H9 (cell line): ENCODE measurements around the gene PDCD11. TPM values are rescaled to one million over a fixed set of nuclear protein-coding genes. Genes with fewer than 3 reads are reported as not detected.

ENCODE experiments used
- DNase-seq: peaks from one replicate; pipeline ENCODE4 v3.0.0-alpha.2; 2017
- H2AFZ ChIP-seq: one replicate; pipeline ENCODE4 v1.6.1; 2013; ENCODE audit warnings: mild to moderate bottlenecking, low read length, control low read depth, moderate library complexity
- H2AK5ac ChIP-seq: 2 replicates; pipeline ENCODE4 v1.6.1; 2013; ENCODE audit warnings: low read length, control low read depth, mixed read lengths; ENCODE audit not compliant: insufficient read length
- H2BK120ac ChIP-seq: one replicate; pipeline ENCODE4 v1.6.1; 2013; ENCODE audit warnings: low read depth, mild to moderate bottlenecking, low read length, control low read depth, inconsistent platforms; ENCODE audit not compliant: poor library complexity, severe bottlenecking
- H2BK12ac ChIP-seq: 2 replicates; pipeline ENCODE4 v1.6.1; 2013; ENCODE audit warnings: low read length, control low read depth, mixed read lengths, low read depth; ENCODE audit not compliant: insufficient read length
- H2BK15ac ChIP-seq: 2 replicates; pipeline ENCODE4 v1.6.1; 2013; ENCODE audit warnings: low read depth, low read length, control low read depth
- H2BK20ac ChIP-seq: one replicate; pipeline ENCODE4 v1.6.1; 2013; ENCODE audit warnings: low read depth, mild to moderate bottlenecking, low read length, control low read depth, inconsistent platforms; ENCODE audit not compliant: poor library complexity, severe bottlenecking
- H2BK5ac ChIP-seq: 2 replicates; pipeline ENCODE4 v1.6.1; 2013; ENCODE audit warnings: low read length, control low read depth, mixed read lengths; ENCODE audit not compliant: insufficient read length
- H3K14ac ChIP-seq: 2 replicates; pipeline ENCODE4 v1.6.1; 2013; ENCODE audit warnings: low read length, control low read depth; ENCODE audit not compliant: insufficient read depth
- H3K18ac ChIP-seq: 2 replicates; pipeline ENCODE4 v1.6.1; 2013; ENCODE audit warnings: low read depth, mild to moderate bottlenecking, mixed read lengths, low read length, control low read depth; ENCODE audit not compliant: insufficient read length
- H3K23ac ChIP-seq: 2 replicates; pipeline ENCODE4 v1.6.1; 2013; ENCODE audit warnings: low read length, control low read depth, mixed read lengths, low read depth; ENCODE audit not compliant: insufficient read length
- H3K23me2 ChIP-seq: 2 replicates; pipeline ENCODE4 v1.6.1; 2013; ENCODE audit warnings: low read depth, mild to moderate bottlenecking, mixed read lengths, low read length, control low read depth; ENCODE audit not compliant: insufficient read length, poor library complexity, severe bottlenecking
- H3K27ac ChIP-seq: 2 replicates; pipeline ENCODE4 v1.5.1; 2013; ENCODE audit warnings: low read length, control low read depth, mixed read lengths, low read depth; ENCODE audit not compliant: insufficient read length
- H3K27me3 ChIP-seq: 2 replicates; pipeline ENCODE4 v1.6.1; 2013; ENCODE audit warnings: low read length, control low read depth, inconsistent platforms; ENCODE audit not compliant: insufficient read depth
- H3K4ac ChIP-seq: 2 replicates; pipeline ENCODE4 v1.6.1; 2013; ENCODE audit warnings: low read depth, mild to moderate bottlenecking, control low read depth, inconsistent platforms, low read length, moderate library complexity
- H3K4me1 ChIP-seq: 2 replicates; pipeline ENCODE4 v1.6.1; 2013; ENCODE audit warnings: low read length, control low read depth, inconsistent platforms; ENCODE audit not compliant: insufficient read depth
- H3K4me2 ChIP-seq: 2 replicates; pipeline ENCODE4 v1.6.1; 2013; ENCODE audit warnings: low read length, control low read depth, mixed read lengths; ENCODE audit not compliant: insufficient read length, insufficient read depth
- H3K56ac ChIP-seq: 2 replicates; pipeline ENCODE4 v1.6.1; 2013; ENCODE audit warnings: low read depth, mild to moderate bottlenecking, mixed read lengths, low read length, control low read depth; ENCODE audit not compliant: insufficient read length
- H3K79me1 ChIP-seq: 2 replicates; pipeline ENCODE4 v1.6.1; 2013; ENCODE audit warnings: low read depth, mild to moderate bottlenecking, moderate library complexity, low read length, control low read depth, inconsistent platforms; ENCODE audit not compliant: insufficient read depth, poor library complexity, severe bottlenecking
- H3K79me2 ChIP-seq: 2 replicates; pipeline ENCODE4 v1.6.1; 2013; ENCODE audit warnings: low read length, control low read depth, inconsistent platforms; ENCODE audit not compliant: insufficient read depth
- H3K9ac ChIP-seq: 2 replicates; pipeline ENCODE4 v1.6.1; 2013; ENCODE audit warnings: low read length, control low read depth, mixed read lengths; ENCODE audit not compliant: insufficient read length; ENCODE audit errors: extremely low read depth
- H3K9me3 ChIP-seq: one replicate; pipeline ENCODE4 v1.6.1; 2013; ENCODE audit warnings: low read depth, low read length, inconsistent platforms; ENCODE audit not compliant: control insufficient read depth
- H3T11ph ChIP-seq: one replicate; pipeline ENCODE4 v1.6.1; 2013; ENCODE audit warnings: mild to moderate bottlenecking, low read length, control low read depth, inconsistent platforms
- H4K20me1 ChIP-seq: one replicate; pipeline ENCODE4 v1.6.1; 2013; ENCODE audit not compliant: control insufficient read depth, insufficient read length, insufficient read depth
- H4K5ac ChIP-seq: 2 replicates; pipeline ENCODE4 v1.6.1; 2013; ENCODE audit warnings: low read depth, mild to moderate bottlenecking, mixed read lengths, low read length, control low read depth; ENCODE audit not compliant: insufficient read length
- H4K8ac ChIP-seq: replicated peaks from 2 replicates; pipeline ENCODE4 v1.6.1; 2013; ENCODE audit warnings: low read length, control low read depth, mixed read lengths, low read depth; ENCODE audit not compliant: insufficient read length
- H4K91ac ChIP-seq: 2 replicates; pipeline ENCODE4 v1.6.1; 2013; ENCODE audit warnings: low read depth, mild to moderate bottlenecking, moderate library complexity, mixed read lengths, low read length, control low read depth; ENCODE audit not compliant: insufficient read length
- H3K27ac Mint-ChIP-seq, 3 experiments: 2 replicates in 2 of 3; 3 replicates in 1 of 3; pipeline ENCODE4 v1.8.0; 2020 to 2021; ENCODE audit warnings: mixed read lengths in 3 of 3, mild to moderate bottlenecking in 1 of 3, moderate library complexity in 1 of 3
- H3K27me3 Mint-ChIP-seq: 2 replicates; pipeline ENCODE4 v1.8.0; 2021; ENCODE audit warnings: low read depth, mild to moderate bottlenecking, moderate library complexity, mixed read lengths
- H3K36me3 Mint-ChIP-seq, 3 experiments: 2 replicates in 2 of 3; 3 replicates in 1 of 3; pipeline ENCODE4 v1.8.0; 2020 to 2021; ENCODE audit warnings: low read depth in 3 of 3, mixed read lengths in 3 of 3; ENCODE audit not compliant: insufficient read depth in 1 of 3
- H3K4me1 Mint-ChIP-seq, 2 experiments: 2 replicates each; pipeline ENCODE4 v1.8.0; 2020; ENCODE audit warnings: mixed read lengths in 2 of 2
- H3K4me3 Mint-ChIP-seq, 2 experiments: 2 replicates in 1 of 2; 3 replicates in 1 of 2; pipeline ENCODE4 v1.8.0; 2020 to 2021; ENCODE audit warnings: mild to moderate bottlenecking in 2 of 2, mixed read lengths in 2 of 2, moderate library complexity in 1 of 2
- H3K9me3 Mint-ChIP-seq, 2 experiments: 2 replicates in 1 of 2; 3 replicates in 1 of 2; pipeline ENCODE4 v1.8.0; 2020; ENCODE audit warnings: mild to moderate bottlenecking in 2 of 2, mixed read lengths in 2 of 2, moderate library complexity in 1 of 2
- WGBS: extraction: QIAGEN DNeasy Blood & Tissue Kit; methylation state at CpG from one replicate; pipeline ENCODE4 v1.1.7; 2013; ENCODE audit warnings: missing lambda C conversion rate, low lambda C conversion rate, mixed read lengths; ENCODE audit not compliant: insufficient read length; ENCODE audit errors: extremely low coverage; 5-methylcytosine and 5-hydroxymethylcytosine counted together
- total RNA-seq: library from RNA; stranded (reverse); gene quantifications from 2 replicates; pipeline ENCODE4 v1.2.1, GENCODE V29; 2021
- TF ChIP-seq, protein P1 (sequence below): fragments of 200-600 bp; sonication (generic); conservative IDR thresholded peaks from 3 replicates; pipeline ENCODE4 v1.8.0; 2021; ENCODE audit warnings: antibody characterized with exemption, mild to moderate bottlenecking

Gene PDCD11
- total RNA-seq, 1 experiment from 2014 or later = 99.5 TPM

DNA sequence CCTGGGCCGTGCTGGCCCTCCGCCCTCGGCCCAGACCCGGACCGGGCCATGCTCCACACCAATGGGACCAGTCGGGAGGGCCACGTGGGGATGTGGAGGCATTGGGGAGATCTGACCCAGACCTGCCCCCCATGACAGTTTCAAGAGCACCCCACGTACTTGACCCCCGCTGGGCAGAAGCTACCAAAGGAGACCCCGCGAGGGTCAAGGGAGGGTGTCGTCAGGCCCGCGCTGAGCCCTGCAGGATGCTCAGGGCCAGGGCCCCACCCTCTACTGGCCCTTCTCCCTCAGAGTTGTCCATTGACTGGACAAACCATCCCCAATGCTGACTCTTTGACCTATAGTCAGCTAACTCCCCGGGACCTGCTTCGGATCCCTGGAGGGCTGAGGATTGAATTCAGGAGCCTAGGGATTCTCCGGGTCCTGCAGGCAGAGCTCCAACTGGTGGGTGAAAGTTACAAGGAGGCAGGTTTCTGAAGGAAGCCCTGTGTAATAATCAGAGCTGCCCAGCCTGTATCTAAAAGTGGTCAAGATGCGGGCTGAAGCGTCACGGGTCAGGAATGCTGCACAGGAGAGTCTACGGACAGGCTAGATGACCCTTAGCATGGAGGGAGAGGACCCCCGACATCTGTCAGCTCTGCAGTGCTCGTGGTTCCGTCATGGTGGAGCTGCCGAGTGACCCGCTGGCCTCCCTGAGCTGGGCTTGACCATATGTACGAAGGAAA lies 56.2 kb downstream of the PDCD11 start:
- Histone ChIP-seq H3K4me2 (no peak overlapping the region), H3K4ac (no peak overlapping the region), H4K8ac (no peak overlapping the region), H3K27ac (no peak overlapping the region), H2BK15ac (no peak overlapping the region), H4K91ac (no peak overlapping the region), H3T11ph (no peak overlapping the region), H3K56ac (no peak overlapping the region), H3K27me3 (no peaks in the 10 kb centered on the region), H2BK12ac (no peak overlapping the region), H2AK5ac (no peak overlapping the region), H3K23me2 (no peaks in the 10 kb centered on the region), H3K14ac (no peak overlapping the region), H2BK20ac (no peak overlapping the region), H3K9ac (no peak overlapping the region), H2BK5ac (no peak overlapping the region), H3K18ac (no peak overlapping the region), H3K23ac (no peak overlapping the region), H2AFZ (no peak overlapping the region), H3K9me3 (no peaks in the 10 kb centered on the region), H4K5ac (no peak overlapping the region), H2BK120ac (no peak overlapping the region), H3K79me2 (no peaks in the 10 kb centered on the region), H3K4me1 (no peaks in the 10 kb centered on the region), H4K20me1 (no peaks in the 10 kb centered on the region), H3K79me1 (no peaks in the 10 kb centered on the region)
- no peaks in the 10 kb centered on the region; the same call in 1 of the 2 replicates for H3K27me3 Mint-ChIP-seq
- no CpG with 5 or more reads among the region's 27 CpGs for WGBS
- peaks cover 4 to 11% of the 10 kb centered on the region in 2 experiments; a peak in 3 of 4 replicates for H3K4me1 Mint-ChIP-seq
- H3K36me3 Mint-ChIP-seq = peaks cover 4 to 16% (median 11%) of the 10 kb centered on the region in 3 experiments
- H3K27ac Mint-ChIP-seq = no peak overlapping the region
- H3K4me3 Mint-ChIP-seq = no peak overlapping the region
- DNase-seq = no peak
- no peaks in the 10 kb centered on the region for H3K9me3 Mint-ChIP-seq
- TF ChIP-seq, protein P1, sequence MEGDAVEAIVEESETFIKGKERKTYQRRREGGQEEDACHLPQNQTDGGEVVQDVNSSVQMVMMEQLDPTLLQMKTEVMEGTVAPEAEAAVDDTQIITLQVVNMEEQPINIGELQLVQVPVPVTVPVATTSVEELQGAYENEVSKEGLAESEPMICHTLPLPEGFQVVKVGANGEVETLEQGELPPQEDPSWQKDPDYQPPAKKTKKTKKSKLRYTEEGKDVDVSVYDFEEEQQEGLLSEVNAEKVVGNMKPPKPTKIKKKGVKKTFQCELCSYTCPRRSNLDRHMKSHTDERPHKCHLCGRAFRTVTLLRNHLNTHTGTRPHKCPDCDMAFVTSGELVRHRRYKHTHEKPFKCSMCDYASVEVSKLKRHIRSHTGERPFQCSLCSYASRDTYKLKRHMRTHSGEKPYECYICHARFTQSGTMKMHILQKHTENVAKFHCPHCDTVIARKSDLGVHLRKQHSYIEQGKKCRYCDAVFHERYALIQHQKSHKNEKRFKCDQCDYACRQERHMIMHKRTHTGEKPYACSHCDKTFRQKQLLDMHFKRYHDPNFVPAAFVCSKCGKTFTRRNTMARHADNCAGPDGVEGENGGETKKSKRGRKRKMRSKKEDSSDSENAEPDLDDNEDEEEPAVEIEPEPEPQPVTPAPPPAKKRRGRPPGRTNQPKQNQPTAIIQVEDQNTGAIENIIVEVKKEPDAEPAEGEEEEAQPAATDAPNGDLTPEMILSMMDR = no peak
